NCI-H460 (cell line): ENCODE results near the gene COA8. TPM values are rescaled to one million over a fixed set of nuclear protein-coding genes. Genes with fewer than 3 reads are reported as not detected.

Experiments used
- DNase-seq: peaks from one replicate; pipeline ENCODE4 v3.0.0-alpha.2; 2016; ENCODE audit warnings: low read depth; ENCODE audit errors: extremely low read depth
- polyA plus RNA-seq: library from polyadenylated mRNA; depleted of rRNA; stranded (reverse); fragments of >200 nt; gene quantifications from 2 replicates; pipeline ENCODE4 v1.2.3, GENCODE V29; 2014; cell fraction: nucleus; rRNA removed
- total RNA-seq: library from RNA; depleted of rRNA; stranded (reverse); fragments of >200 nt; shearing (Covaris generic); gene quantifications from 2 replicates; pipeline ENCODE4 v1.2.3, GENCODE V29; 2014; rRNA removed

Gene COA8
- 46.2 and 51.4 TPM in 2 replicates for total RNA-seq
- polyA plus RNA-seq, result 45.2 and 66.6 TPM in 2 replicates

- peak; percentile 63 for DNase-seq
These were observed at the start of gene COA8, which contains the start of gene BAG5 for GRCh38 chr14:103562429-103563225. Gene COA8, plus strand, starts transcription at chr14:103562960. Its CDS starts 42 bp downstream, at chr14:103563002. Gene BAG5, minus strand, starts transcription at chr14:103562657. Its CDS starts 1,493 bp downstream, at chr14:103561164.

GRCh38 chr14:103514596-103515421 is 48.0 kb upstream of the COA8 start:
- DNase-seq, result no peak

- DNase-seq, result no peak
These were observed 46.2 kb upstream of the COA8 start for GRCh38 chr14:103516426-103517173.

- DNase-seq, result no peak
These were observed 45.6 kb upstream of the COA8 start for GRCh38 chr14:103517174-103517566.

- DNase-seq, result no peak
These were observed 44.9 kb upstream of the COA8 start for GRCh38 chr14:103517721-103518421.

GRCh38 chr14:103518422-103519042 is 44.2 kb upstream of the COA8 start:
- peak; percentile 59 for DNase-seq

GRCh38 chr14:103519043-103519836 is 43.5 kb upstream of the COA8 start:
- no peak for DNase-seq

- no peak for DNase-seq
These were observed 42.9 kb upstream of the COA8 start for GRCh38 chr14:103519837-103520212.

- DNase-seq, result no peak
These were observed 42.5 kb upstream of the COA8 start for GRCh38 chr14:103520269-103520656.

- peak; percentile 82 for DNase-seq
These were observed 41.9 kb upstream of the COA8 start for GRCh38 chr14:103520657-103521437.

- no peak for DNase-seq
These were observed 41.3 kb upstream of the COA8 start for GRCh38 chr14:103521438-103521950.

GRCh38 chr14:103521951-103522563 is 40.7 kb upstream of the COA8 start:
- DNase-seq, result no peak

- peak; percentile 68 for DNase-seq
These were observed 39.8 kb upstream of the COA8 start, which contains the start of gene CKB for GRCh38 chr14:103522649-103523574. Gene CKB, minus strand, starts transcription at chr14:103522830. Its CDS starts 337 bp downstream, at chr14:103522493.

- no peak for DNase-seq
These were observed 39.2 kb upstream of the COA8 start for GRCh38 chr14:103523575-103523954.

GRCh38 chr14:103524002-103524935 is 38.5 kb upstream of the COA8 start:
- no peak for DNase-seq
